K562 (cell line): ENCODE results near the gene ANK2. TPM values are rescaled to one million over a fixed set of nuclear protein-coding genes. Genes with fewer than 3 reads are reported as not detected.

Experiments used
- CHD7 ChIP-seq: fragments of 200-600 bp; sonication (generic); IDR thresholded peaks from one replicate; pipeline ENCODE4 v1.6.1; 2012; ENCODE audit warnings: mild to moderate bottlenecking, low read depth, low read length, inconsistent platforms
- ELF1 ChIP-seq: fragments of 200-800 bp; sonication (Bioruptor generic); IDR thresholded peaks from 2 replicates; pipeline ENCODE4 v1.6.1; 2016; ENCODE audit warnings: missing genetic modification characterization, missing compliant biosample characterization
- polyA plus RNA-seq, 8 experiments: library from polyadenylated mRNA; depleted of rRNA in 4 of 8; stranded (reverse) in 5 of 8; unstranded in 3 of 8; fragments of >200 nt; fragmentation: Nextera tagmentation in 2 of 8; fragmentation: Illumina TruSeq in 1 of 8; extraction: Ambion mirVana in 2 of 8; extraction: Trizol in 1 of 8; gene quantifications; 2 replicates each; pipeline versions ENCODE4 v1.2.1 to v1.2.3, GENCODE V29; 2011 to 2014; ENCODE audit warnings: inconsistent platforms in 1 of 8, missing spikeins in 1 of 8
- total RNA-seq, 7 experiments: library from RNA; depleted of rRNA in 6 of 7; stranded (reverse); fragments of >200 nt in 6 of 7; fragmentation: Illumina TruSeq in 2 of 7; extraction: Trizol in 2 of 7; gene quantifications; 2 replicates each; pipeline versions ENCODE4 v1.2.1 to v1.2.3, GENCODE V29; 2011 to 2021; ENCODE audit warnings: low replicate concordance in 1 of 7

ANK2 gene
- total and polyA plus RNA-seq, 9 of the 15 experiments (the other 6 are each of a cell fraction or from before 2014, with no cell fraction given), result 0.07 to 0.24 TPM; not detected in 7

GRCh38 chr4:113103556-113103955, 54.1 kb downstream of the ANK2 start (continued):
- TF ChIP-seq CHD7, result no peak
- no peak for TF ChIP-seq ELF1 (tag)
